ENCODE results near the gene EPG5. TPM values are rescaled to one million over a fixed set of nuclear protein-coding genes. Genes with fewer than 3 reads are reported as not detected.

The EPG5 gene
- 16.1 and 23.7 TPM in 2 replicates for total RNA-seq

GRCh38 chr18:45967007-45967706 is at the start of gene EPG5:
TSS of gene EPG5 (minus strand) at chr18:45967329. CDS start at chr18:45967239, 90 bp downstream.

GRCh38 chr18:45825258-45826044 is 141.7 kb downstream of the EPG5 start, which contains the start of gene SIGLEC15:
TSS of gene SIGLEC15 (plus strand) at chr18:45825675. CDS start at chr18:45825729, 54 bp downstream.

Other genes with a start within 250 kb of the EPG5 start
- gene SLC14A1, start 243.1 kb downstream of the EPG5 start, total RNA-seq: 0.49 TPM in 1 of 2 replicates, not detected in the other
- not detected in 2 replicates for gene SIGLEC15, start 141.7 kb downstream of the EPG5 start, total RNA-seq
- gene PSTPIP2, start 104.9 kb upstream of the EPG5 start, total RNA-seq: 1.8 and 3.1 TPM in 2 replicates
- 614 and 623 TPM in 2 replicates for gene ATP5F1A, start 131.0 kb upstream of the EPG5 start, total RNA-seq
- 23.6 and 40.3 TPM in 2 replicates for gene HAUS1, start 137.1 kb upstream of the EPG5 start, total RNA-seq

Data from cardiac atrium fibroblast (primary cell).